Neural cell (in vitro differentiated cells): Measurements from ENCODE around the gene MYCBPAP.

Experiments used
- EP300 ChIP-seq: fragments of 450-650 bp; conservative IDR thresholded peaks from 2 replicates; pipeline ENCODE4 v1.6.1; 2014; ENCODE audit warnings: antibody characterized with exemption, mild to moderate bottlenecking, moderate library complexity; ENCODE audit not compliant: poor library complexity, severe bottlenecking
- EZH2 ChIP-seq: fragments of 200-600, 300-800 bp; shearing (Covaris generic), sonication (generic); IDR thresholded peaks from 2 replicates; pipeline ENCODE4 v1.6.1; 2014; ENCODE audit warnings: antibody characterized with exemption, low read length, borderline replicate concordance, mild to moderate bottlenecking; ENCODE audit not compliant: insufficient read depth, poor library complexity, severe bottlenecking
- MXI1 ChIP-seq: fragments of 450-650 bp; conservative IDR thresholded peaks from 2 replicates; pipeline ENCODE4 v1.6.1; 2014; ENCODE audit warnings: antibody characterized with exemption, mild to moderate bottlenecking; ENCODE audit not compliant: poor library complexity, severe bottlenecking
- RAD21 ChIP-seq: fragments of 450-650 bp; conservative IDR thresholded peaks from 2 replicates; pipeline ENCODE4 v1.6.1; 2014; ENCODE audit warnings: antibody characterized with exemption, mild to moderate bottlenecking, moderate library complexity
- SMC3 ChIP-seq: fragments of 450-650 bp; conservative IDR thresholded peaks from 2 replicates; pipeline ENCODE4 v1.6.1; 2014; ENCODE audit warnings: antibody characterized with exemption, mild to moderate bottlenecking, moderate library complexity; ENCODE audit not compliant: poor library complexity
- TAF1 ChIP-seq: IDR thresholded peaks from 2 replicates; pipeline ENCODE4 v1.6.1; 2012; ENCODE audit warnings: low read depth
- TF ChIP-seq, protein P1 (sequence below): fragments of 450-650 bp; IDR thresholded peaks from 2 replicates; pipeline ENCODE4 v1.5.1; 2014; ENCODE audit warnings: antibody characterized with exemption, mild to moderate bottlenecking, moderate library complexity; ENCODE audit not compliant: poor library complexity, severe bottlenecking
- TF ChIP-seq, protein P2 (sequence below): IDR thresholded peaks from 2 replicates; pipeline ENCODE4 v1.6.1; 2012; ENCODE audit warnings: borderline replicate concordance

DNA sequence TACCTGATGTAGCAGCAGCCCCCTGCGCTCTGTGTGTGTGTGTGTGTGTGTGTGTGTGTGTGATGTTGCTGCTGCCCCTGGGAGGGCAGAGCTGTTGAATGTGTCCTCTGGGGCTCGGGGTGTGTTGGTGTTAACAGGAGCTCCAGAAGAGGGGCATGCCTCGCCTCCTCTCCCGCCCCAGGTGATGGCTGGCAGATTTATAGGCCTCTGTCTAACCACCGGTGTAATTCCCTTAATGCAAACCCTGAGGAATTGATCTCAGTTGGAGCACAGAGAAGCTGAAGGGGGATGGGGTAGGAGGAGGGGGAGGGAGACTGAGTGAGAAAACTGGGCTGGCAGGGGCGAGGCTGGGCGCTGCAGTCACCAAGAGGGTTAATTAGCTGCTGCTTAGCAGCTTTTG, 62.3 kb downstream of the MYCBPAP start:
- TF ChIP-seq, protein P1, sequence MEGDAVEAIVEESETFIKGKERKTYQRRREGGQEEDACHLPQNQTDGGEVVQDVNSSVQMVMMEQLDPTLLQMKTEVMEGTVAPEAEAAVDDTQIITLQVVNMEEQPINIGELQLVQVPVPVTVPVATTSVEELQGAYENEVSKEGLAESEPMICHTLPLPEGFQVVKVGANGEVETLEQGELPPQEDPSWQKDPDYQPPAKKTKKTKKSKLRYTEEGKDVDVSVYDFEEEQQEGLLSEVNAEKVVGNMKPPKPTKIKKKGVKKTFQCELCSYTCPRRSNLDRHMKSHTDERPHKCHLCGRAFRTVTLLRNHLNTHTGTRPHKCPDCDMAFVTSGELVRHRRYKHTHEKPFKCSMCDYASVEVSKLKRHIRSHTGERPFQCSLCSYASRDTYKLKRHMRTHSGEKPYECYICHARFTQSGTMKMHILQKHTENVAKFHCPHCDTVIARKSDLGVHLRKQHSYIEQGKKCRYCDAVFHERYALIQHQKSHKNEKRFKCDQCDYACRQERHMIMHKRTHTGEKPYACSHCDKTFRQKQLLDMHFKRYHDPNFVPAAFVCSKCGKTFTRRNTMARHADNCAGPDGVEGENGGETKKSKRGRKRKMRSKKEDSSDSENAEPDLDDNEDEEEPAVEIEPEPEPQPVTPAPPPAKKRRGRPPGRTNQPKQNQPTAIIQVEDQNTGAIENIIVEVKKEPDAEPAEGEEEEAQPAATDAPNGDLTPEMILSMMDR, result no peak
- TF ChIP-seq EP300, result no peak
- TF ChIP-seq EZH2, result no peak
- TF ChIP-seq SMC3, result no peak
- TF ChIP-seq RAD21, result no peak
- TF ChIP-seq, protein P2, sequence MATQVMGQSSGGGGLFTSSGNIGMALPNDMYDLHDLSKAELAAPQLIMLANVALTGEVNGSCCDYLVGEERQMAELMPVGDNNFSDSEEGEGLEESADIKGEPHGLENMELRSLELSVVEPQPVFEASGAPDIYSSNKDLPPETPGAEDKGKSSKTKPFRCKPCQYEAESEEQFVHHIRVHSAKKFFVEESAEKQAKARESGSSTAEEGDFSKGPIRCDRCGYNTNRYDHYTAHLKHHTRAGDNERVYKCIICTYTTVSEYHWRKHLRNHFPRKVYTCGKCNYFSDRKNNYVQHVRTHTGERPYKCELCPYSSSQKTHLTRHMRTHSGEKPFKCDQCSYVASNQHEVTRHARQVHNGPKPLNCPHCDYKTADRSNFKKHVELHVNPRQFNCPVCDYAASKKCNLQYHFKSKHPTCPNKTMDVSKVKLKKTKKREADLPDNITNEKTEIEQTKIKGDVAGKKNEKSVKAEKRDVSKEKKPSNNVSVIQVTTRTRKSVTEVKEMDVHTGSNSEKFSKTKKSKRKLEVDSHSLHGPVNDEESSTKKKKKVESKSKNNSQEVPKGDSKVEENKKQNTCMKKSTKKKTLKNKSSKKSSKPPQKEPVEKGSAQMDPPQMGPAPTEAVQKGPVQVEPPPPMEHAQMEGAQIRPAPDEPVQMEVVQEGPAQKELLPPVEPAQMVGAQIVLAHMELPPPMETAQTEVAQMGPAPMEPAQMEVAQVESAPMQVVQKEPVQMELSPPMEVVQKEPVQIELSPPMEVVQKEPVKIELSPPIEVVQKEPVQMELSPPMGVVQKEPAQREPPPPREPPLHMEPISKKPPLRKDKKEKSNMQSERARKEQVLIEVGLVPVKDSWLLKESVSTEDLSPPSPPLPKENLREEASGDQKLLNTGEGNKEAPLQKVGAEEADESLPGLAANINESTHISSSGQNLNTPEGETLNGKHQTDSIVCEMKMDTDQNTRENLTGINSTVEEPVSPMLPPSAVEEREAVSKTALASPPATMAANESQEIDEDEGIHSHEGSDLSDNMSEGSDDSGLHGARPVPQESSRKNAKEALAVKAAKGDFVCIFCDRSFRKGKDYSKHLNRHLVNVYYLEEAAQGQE, result no peak
- TF ChIP-seq MXI1, result no peak
- TF ChIP-seq TAF1, result no peak
